DOHH2 (cell line): Measurements from ENCODE around the gene ARHGEF4.

Experiments used
- H3F3A ChIP-seq: fragments of 200-600 bp; sonication (generic), shearing (Covaris generic); 2 replicates; pipeline ENCODE4 v1.6.0; 2016; ENCODE audit warnings: antibody characterized with exemption, mild to moderate bottlenecking; ENCODE audit not compliant: control insufficient read depth, insufficient read depth
- H3K27ac ChIP-seq: fragments of 200-600 bp; sonication (generic); 2 replicates; pipeline ENCODE4 v1.5.1; 2014; ENCODE audit warnings: low read depth, mild to moderate bottlenecking, low read length, moderate library complexity
- H3K27me3 ChIP-seq: fragments of 200-600 bp; sonication (generic); 2 replicates; pipeline ENCODE4 v1.6.1; 2014; ENCODE audit warnings: mild to moderate bottlenecking, low read length, mixed read lengths; ENCODE audit not compliant: control insufficient read depth
- H3K36me3 ChIP-seq: fragments of 200-600 bp; sonication (generic); 2 replicates; pipeline ENCODE4 v1.6.1; 2014; ENCODE audit warnings: mild to moderate bottlenecking, low read length, moderate library complexity, mixed read lengths; ENCODE audit not compliant: control insufficient read depth
- H3K4me1 ChIP-seq: fragments of 200-600 bp; sonication (generic); 2 replicates; pipeline ENCODE4 v1.6.1; 2014; ENCODE audit warnings: mild to moderate bottlenecking, low read length, mixed read lengths; ENCODE audit not compliant: control insufficient read depth
- H3K4me2 ChIP-seq: fragments of 200-600 bp; sonication (generic); 2 replicates; pipeline ENCODE4 v1.6.0; 2014; ENCODE audit warnings: mild to moderate bottlenecking, low read length, moderate library complexity
- H3K4me3 ChIP-seq: fragments of 200-600 bp; sonication (generic); 2 replicates; pipeline ENCODE4 v1.5.1; 2014; ENCODE audit warnings: mild to moderate bottlenecking, low read length, mixed read lengths
- H3K79me2 ChIP-seq: fragments of 200-600 bp; sonication (generic); 2 replicates; pipeline ENCODE4 v1.6.1; 2014; ENCODE audit warnings: mild to moderate bottlenecking, low read length, mixed read lengths; ENCODE audit not compliant: control insufficient read depth
- H3K9me2 ChIP-seq: fragments of 200-600 bp; sonication (generic); replicated peaks from 2 replicates; pipeline ENCODE4 v1.6.1; 2014; ENCODE audit warnings: mild to moderate bottlenecking, low read length, mixed read lengths; ENCODE audit not compliant: control insufficient read depth
- H3K9me3 ChIP-seq: fragments of 200-600 bp; sonication (generic); 2 replicates; pipeline ENCODE4 v1.6.1; 2014; ENCODE audit warnings: antibody characterized with exemption, low read length, mixed read lengths; ENCODE audit not compliant: control insufficient read depth, insufficient read depth
- H4K20me1 ChIP-seq: fragments of 200-600 bp; sonication (generic); 2 replicates; pipeline ENCODE4 v1.6.0; 2014; ENCODE audit warnings: low read depth, mild to moderate bottlenecking, antibody characterized with exemption, low read length, moderate library complexity; ENCODE audit not compliant: control insufficient read depth, insufficient read depth
- CTCF ChIP-seq: fragments of 200-600 bp; sonication (generic); IDR thresholded peaks from one replicate; pipeline ENCODE4 v1.5.1; 2014; ENCODE audit warnings: antibody characterized with exemption, mild to moderate bottlenecking, low read depth, low read length; ENCODE audit not compliant: poor library complexity, severe bottlenecking
- EZH2phosphoT487 ChIP-seq: fragments of 200-600 bp; sonication (generic); IDR thresholded peaks from 2 replicates; pipeline ENCODE4 v1.6.1; 2017; ENCODE audit warnings: borderline replicate concordance, mild to moderate bottlenecking, antibody characterized with exemption, low read length, moderate library complexity, mixed read lengths

The ARHGEF4 gene

DNA sequence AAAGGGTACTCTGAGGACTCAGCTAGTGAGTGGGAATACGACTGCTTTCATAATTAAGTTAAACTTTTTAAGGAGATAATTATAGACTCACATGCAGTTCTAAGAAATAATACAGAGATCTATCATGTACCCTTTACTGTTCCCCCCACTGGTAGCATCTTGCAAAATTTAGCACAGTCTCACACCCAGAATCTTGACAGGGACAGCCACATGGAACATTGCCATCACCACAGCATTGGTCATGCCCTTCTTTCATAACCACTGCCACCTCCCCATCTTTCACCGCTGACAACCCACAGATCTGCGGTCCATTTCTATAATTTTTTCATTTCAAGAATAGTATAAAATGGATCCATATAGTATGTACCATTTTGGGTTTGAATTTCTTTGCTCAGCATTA, 37.8 kb downstream of the ARHGEF4 start:
- H3K27ac ChIP-seq, result no peak overlapping the region
- H3K4me3 ChIP-seq, result no peak overlapping the region
- H3K79me2 ChIP-seq, result no peaks in the 10 kb centered on the region
- no peaks in the 10 kb centered on the region for H3F3A ChIP-seq
- H4K20me1 ChIP-seq, result no peaks in the 10 kb centered on the region
- H3K9me2 ChIP-seq, result no peaks in the 10 kb centered on the region
- no peaks in the 10 kb centered on the region for H3K36me3 ChIP-seq
- no peaks in the 10 kb centered on the region for H3K9me3 ChIP-seq
- H3K4me2 ChIP-seq, result no peak overlapping the region
- H3K27me3 ChIP-seq, result no peaks in the 10 kb centered on the region
- no peaks in the 10 kb centered on the region for H3K4me1 ChIP-seq
- no peak for TF ChIP-seq CTCF
- no peak for TF ChIP-seq EZH2phosphoT487

GRCh38 chr2:130875935-130876334, 39.2 kb downstream of the ARHGEF4 start:
- H3F3A ChIP-seq, result no peaks in the 10 kb centered on the region
- H3K9me2 ChIP-seq, result no peaks in the 10 kb centered on the region
- no peaks in the 10 kb centered on the region for H3K27me3 ChIP-seq
- no peaks in the 10 kb centered on the region for H3K4me1 ChIP-seq
- H3K36me3 ChIP-seq, result no peaks in the 10 kb centered on the region
- no peak overlapping the region for H3K27ac ChIP-seq
- no peak overlapping the region for H3K4me2 ChIP-seq
- no peaks in the 10 kb centered on the region for H3K9me3 ChIP-seq
- H3K4me3 ChIP-seq, result no peak overlapping the region
- H3K79me2 ChIP-seq, result no peaks in the 10 kb centered on the region
- no peaks in the 10 kb centered on the region for H4K20me1 ChIP-seq
- no peak for TF ChIP-seq CTCF

GRCh38 chr2:130877258-130877657, 40.5 kb downstream of the ARHGEF4 start:
- no peak overlapping the region for H3K4me3 ChIP-seq
- H3K4me2 ChIP-seq, result no peak overlapping the region
- no peaks in the 10 kb centered on the region for H3K9me3 ChIP-seq
- TF ChIP-seq CTCF, result no peak
- TF ChIP-seq EZH2phosphoT487, result no peak
- H3K9me2 ChIP-seq, result no peaks in the 10 kb centered on the region
- no peak overlapping the region for H3K27ac ChIP-seq
- no peaks in the 10 kb centered on the region for H3F3A ChIP-seq
- H3K27me3 ChIP-seq, result no peaks in the 10 kb centered on the region
- H4K20me1 ChIP-seq, result no peaks in the 10 kb centered on the region
- no peaks in the 10 kb centered on the region for H3K36me3 ChIP-seq
- no peaks in the 10 kb centered on the region for H3K4me1 ChIP-seq
- H3K79me2 ChIP-seq, result no peaks in the 10 kb centered on the region

DNA sequence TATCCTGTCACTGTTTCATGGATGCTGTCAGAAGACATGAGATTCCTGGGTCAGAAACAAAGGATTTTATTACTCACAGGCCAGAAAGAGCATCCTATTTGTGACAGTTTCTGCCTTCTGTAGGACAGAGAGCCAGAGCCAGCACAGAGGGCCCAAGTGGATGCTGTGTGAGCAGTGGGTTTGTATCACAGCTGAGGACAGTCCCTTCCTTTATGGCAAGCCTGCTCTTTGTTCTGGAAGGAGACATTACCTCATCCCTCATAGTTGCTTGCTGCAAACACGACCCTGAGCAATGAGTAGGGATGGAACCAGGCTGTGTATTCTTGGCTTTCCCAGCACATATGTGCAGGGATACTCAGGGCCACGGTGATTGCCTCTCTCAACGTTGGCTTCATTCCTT, 41.6 kb downstream of the ARHGEF4 start:
- no peaks in the 10 kb centered on the region for H3K27me3 ChIP-seq
- H3K4me1 ChIP-seq, result no peaks in the 10 kb centered on the region
- H3K4me2 ChIP-seq, result no peak overlapping the region
- no peaks in the 10 kb centered on the region for H3K79me2 ChIP-seq
- no peaks in the 10 kb centered on the region for H3F3A ChIP-seq
- H3K27ac ChIP-seq, result no peak overlapping the region
- no peak overlapping the region for H3K4me3 ChIP-seq
- no peaks in the 10 kb centered on the region for H4K20me1 ChIP-seq
- H3K9me3 ChIP-seq, result no peaks in the 10 kb centered on the region
- no peaks in the 10 kb centered on the region for H3K36me3 ChIP-seq
- TF ChIP-seq EZH2phosphoT487, result no peak
- no peak for TF ChIP-seq CTCF
- H3K9me2 ChIP-seq, result no peaks in the 10 kb centered on the region
